ENCODE data around the gene RPS28. TPM values are rescaled to one million over a fixed set of nuclear protein-coding genes. Genes with fewer than 3 reads are reported as not detected.
"Not testable (repeated sequence)": the region's sequence is repeated elsewhere in the genome, so short reads cannot be mapped to it uniquely, and the experiment has no call there.

Gene RPS28
- total RNA-seq, 2 experiments from 2014 or later, result 2,068 to 2,091 TPM

DNA sequence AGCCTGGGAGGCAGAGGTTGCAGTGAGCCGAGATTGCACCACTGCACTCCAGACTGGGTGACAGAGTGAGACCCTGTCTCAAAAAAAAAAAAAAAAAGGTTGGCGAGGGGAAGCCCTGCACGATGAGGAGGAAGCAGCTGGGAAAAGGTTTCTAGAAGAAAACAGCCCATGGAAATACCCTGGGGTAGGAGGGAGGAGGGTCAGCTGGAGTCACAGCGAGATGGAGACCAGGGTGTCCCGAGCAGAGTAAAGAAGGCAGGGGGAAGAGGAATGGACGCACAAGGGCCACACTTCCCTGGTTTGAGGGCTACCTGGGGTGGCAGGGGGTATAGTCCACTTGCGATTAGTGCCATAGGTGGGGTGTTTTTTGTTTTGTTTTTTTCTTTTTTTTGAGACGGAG lies 15.4 kb downstream of the RPS28 start:
- Mint-ChIP-seq H3K36me3 (no peaks in the 10 kb centered on the region), H3K4me3 (no peak overlapping the region), H3K4me1 (ENCODE audit: low read depth) (peaks cover 8% of the 10 kb centered on the region), H3K27ac (no peak overlapping the region), H3K9me3 (no peaks in the 10 kb centered on the region), H3K27me3 (peaks cover 22% of the 10 kb centered on the region)
- DNase-seq, result no peak
- intact Hi-C loops (cut with micrococcal nuclease), result no loop called here
- CTCF ChIA-PET, result interaction anchor here (1.2 to 3.1 kb wide), 5 partner anchors 12 to 146 kb away, joined by 4 to 21 read pairs (median 7); no protein-coding TSS in a partner anchor
- POLR2A ChIA-PET, result no interaction called here

DNA sequence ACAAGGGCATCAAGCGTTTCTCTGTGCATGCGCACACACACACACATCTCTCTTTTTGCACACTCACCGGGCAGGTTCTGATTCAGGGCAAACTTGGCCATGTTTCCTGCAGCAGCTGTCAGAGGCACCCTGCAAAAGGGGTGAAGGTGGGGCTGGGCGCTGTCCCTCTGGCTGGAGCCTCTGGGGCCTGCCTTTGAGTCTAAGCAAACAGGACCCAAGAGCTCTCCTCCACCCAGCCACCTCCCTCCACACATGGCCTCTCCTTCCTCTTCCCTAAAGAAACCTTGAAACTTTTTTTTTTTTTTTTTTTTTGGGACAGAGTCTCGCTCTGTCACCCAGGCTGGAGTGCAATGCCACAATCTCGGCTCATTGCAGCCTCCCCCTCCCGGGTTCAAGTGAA lies 16.4 kb downstream of the RPS28 start:
- no peak for DNase-seq
- intact Hi-C loops (cut with micrococcal nuclease), result no loop called here
- H3K36me3 Mint-ChIP-seq, result no peaks in the 10 kb centered on the region
- H3K27ac Mint-ChIP-seq, result no peak overlapping the region
- peaks cover 13% of the 10 kb centered on the region for H3K4me1 Mint-ChIP-seq (ENCODE audit: low read depth)
- POLR2A ChIA-PET, result no interaction called here
- H3K4me3 Mint-ChIP-seq, result no peak overlapping the region
- CTCF ChIA-PET, result no interaction called here
- peaks cover 22% of the 10 kb centered on the region for H3K27me3 Mint-ChIP-seq
- no peaks in the 10 kb centered on the region for H3K9me3 Mint-ChIP-seq

DNA sequence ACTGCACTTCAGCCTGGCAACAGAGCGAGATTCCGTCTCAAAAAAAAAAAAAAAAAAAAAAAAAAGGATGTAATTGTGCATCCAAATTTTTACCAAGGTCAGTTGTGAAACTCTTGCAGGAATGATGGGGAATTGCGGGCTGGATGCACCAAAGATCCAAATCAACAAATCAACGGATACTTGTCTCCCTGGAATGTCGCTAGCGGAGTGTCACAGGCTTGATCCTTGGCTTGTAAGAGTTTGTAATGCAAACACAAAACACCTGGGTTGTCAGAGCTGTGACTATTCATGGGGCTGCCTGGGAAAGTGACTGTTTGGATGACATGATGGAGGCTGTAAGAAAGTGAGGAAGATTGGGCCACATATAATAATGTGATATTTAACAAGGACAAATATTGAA lies 17.5 kb downstream of the RPS28 start:
- Mint-ChIP-seq H3K27ac (no peak overlapping the region), H3K36me3 (no peaks in the 10 kb centered on the region), H3K9me3 (no peaks in the 10 kb centered on the region), H3K4me3 (no peak overlapping the region), H3K27me3 (peaks cover 20% of the 10 kb centered on the region), H3K4me1 (ENCODE audit: low read depth) (peaks cover 15% of the 10 kb centered on the region)
- CTCF ChIA-PET, result no interaction called here
- intact Hi-C loops (cut with micrococcal nuclease), result no loop called here
- DNase-seq, result no peak
- POLR2A ChIA-PET, result no interaction called here

DNA sequence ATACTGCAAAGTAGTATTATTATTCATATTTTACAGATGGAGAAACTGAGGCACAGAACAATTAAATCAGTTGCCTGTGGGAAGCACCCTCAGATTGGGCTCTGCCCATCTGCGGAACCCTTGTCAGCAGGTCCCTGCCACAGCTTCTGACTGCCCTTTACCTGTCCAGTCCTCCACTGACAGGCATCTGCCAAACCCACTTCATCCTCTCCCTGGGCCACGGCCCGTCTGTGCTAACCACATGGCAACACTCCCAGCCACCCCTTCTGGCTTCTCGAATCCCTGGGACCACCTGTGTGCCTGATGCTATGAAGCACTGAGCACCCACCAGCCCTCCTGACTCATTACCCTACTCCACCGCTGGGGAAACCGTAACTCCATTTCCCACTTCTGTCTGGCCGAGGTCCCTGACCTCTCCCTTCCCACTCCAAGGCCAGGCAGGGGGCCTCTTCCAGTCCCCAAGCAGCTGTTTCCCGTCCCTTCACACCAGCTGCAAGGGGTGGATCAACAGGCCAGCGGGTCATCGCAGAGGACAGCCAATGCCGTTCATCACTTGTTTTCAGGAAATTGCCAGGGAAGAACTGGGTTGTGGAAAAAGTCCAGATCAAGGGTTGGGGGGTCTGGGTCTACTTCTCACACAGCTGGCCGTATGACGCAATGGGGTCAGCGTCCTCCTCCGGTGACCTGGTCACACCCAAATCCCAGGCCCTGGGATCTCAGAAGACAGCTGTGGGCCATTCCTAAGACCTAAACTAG lies 19.2 kb downstream of the RPS28 start:
- Mint-ChIP-seq H3K36me3 (no peaks in the 10 kb centered on the region), H3K9me3 (no peaks in the 10 kb centered on the region), H3K27ac (no peak overlapping the region), H3K4me1 (ENCODE audit: low read depth) (peaks cover 13% of the 10 kb centered on the region), H3K27me3 (peaks cover 15% of the 10 kb centered on the region), H3K4me3 (no peak overlapping the region)
- CTCF ChIA-PET, result interaction anchor here (1.0 kb wide), 1 partner anchor 14 kb away, joined by 12 read pairs; no protein-coding TSS in a partner anchor
- intact Hi-C loops (cut with micrococcal nuclease), result no loop called here
- no peak for DNase-seq
- POLR2A ChIA-PET, result no interaction called here

DNA sequence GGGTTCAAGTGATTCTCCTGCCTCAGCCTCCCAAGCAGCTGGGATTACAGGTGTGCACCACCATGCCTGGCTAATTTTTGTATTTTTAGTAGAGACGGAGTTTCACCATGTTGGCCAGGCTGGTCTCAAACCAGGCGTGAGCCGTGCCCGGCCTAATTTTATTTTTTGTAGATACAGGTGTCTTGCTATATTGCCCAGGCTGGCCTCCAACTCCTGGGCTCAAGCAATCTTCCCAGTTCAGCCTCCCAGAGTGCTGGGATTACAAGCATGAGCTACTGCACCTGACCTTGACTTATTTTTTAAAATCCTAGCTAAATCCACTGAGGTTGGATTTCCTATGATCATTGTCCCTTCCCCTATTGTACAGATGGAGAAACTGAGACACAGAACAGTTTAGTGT lies 20.2 kb downstream of the RPS28 start:
- CTCF ChIA-PET, result interaction anchor here (1.0 kb wide), 1 partner anchor 13 kb away, joined by 12 read pairs; no protein-coding TSS in a partner anchor
- H3K4me3 Mint-ChIP-seq; POLR2A ChIA-PET; H3K27me3 Mint-ChIP-seq; H3K27ac Mint-ChIP-seq; intact Hi-C loops (cut with micrococcal nuclease); H3K36me3 Mint-ChIP-seq; DNase-seq; H3K9me3 Mint-ChIP-seq: not testable (repeated sequence)
- peaks cover 10% of the 10 kb centered on the region for H3K4me1 Mint-ChIP-seq (ENCODE audit: low read depth)

DNA sequence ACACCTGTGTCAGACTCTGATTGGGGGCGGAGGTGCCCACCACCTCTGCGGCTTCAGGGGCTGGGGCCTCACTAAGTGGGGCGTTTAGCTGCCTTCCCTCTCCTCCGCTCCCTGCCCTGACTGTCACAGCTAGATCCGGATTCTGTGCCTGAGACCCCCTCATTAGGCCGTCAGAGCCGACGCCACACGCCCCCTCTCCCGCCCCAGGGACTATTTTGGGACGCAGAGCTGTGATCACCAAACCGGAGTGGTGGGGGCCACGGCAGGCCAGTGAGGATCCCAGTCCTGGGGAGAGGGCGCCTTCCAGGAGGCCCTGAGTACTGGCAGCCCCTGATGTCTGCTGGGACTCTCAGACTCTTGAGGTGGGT lies 21.0 kb downstream of the RPS28 start:
- Mint-ChIP-seq H3K9me3 (no peaks in the 10 kb centered on the region), H3K36me3 (no peaks in the 10 kb centered on the region)
- intact Hi-C loops (cut with micrococcal nuclease), result no loop called here

DNA sequence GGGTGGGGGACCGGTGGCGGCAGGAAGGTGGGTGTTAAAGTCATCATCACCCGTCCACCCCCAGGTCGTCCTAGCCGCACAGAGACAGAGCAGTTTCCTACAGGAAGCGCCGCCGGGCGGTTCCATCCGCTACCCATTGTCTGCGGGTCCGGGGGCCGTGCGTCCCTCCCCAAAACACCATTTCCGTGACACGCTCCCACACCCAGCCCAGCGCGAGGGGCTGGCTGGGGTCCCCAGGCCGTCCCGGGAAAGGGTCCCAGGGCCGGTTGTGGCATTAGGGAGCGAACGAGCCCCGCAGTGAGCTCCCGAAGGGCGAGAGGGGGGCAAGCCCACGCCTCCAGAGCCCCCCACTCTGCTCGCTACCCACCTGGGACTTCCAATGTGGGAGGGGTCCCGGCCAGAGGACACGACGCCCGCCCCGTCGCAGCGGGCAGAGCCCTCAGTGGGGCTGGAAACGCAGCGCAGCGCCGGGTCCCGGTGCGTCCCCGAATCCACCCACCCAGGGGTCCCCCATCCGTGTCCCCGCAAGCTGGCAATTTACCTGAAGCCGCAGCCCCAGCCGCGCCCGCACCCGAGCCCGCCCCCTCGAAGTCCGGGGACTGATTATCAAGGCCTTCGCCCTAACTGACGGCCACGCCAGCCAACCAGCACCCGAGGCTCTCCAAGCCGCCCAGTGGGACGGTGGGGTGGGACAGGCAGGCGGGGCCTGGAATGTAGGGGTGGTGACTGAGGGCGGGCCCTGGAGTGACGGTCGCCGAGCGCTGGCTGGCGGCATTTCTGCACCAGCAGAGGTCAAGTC lies 21.6 kb downstream of the RPS28 start, which contains the start of gene KANK3:
KANK3 (minus strand) TSS at position 579 of the 799 bp plus-strand sequence. CDS start 5,434 bp downstream, outside the sequence.
- H3K9me3 Mint-ChIP-seq, result no peaks in the 10 kb centered on the region
- peaks cover 3% of the 10 kb centered on the region for H3K27me3 Mint-ChIP-seq
- CTCF ChIA-PET, result interaction anchor here (0.6 to 3.2 kb wide), 4 partner anchors 10 to 238 kb away, joined by 3 to 23 read pairs (median 4); partner anchors contain the start of gene MARCHF2
- intact Hi-C loops (cut with micrococcal nuclease), result no loop called here
- H3K27ac Mint-ChIP-seq, result no peak within 1 kb of the TSS
- no peaks in the 10 kb centered on the region for H3K36me3 Mint-ChIP-seq
- DNase-seq, result peak; percentile 97
- peaks cover 10% of the 10 kb centered on the region for H3K4me1 Mint-ChIP-seq (ENCODE audit: low read depth)
- POLR2A ChIA-PET, result interaction anchor here (1.5 kb wide), 1 partner anchor 9 kb away, joined by 3 read pairs; no protein-coding TSS in a partner anchor
- peak within 1 kb of the TSS; percentile 69 for H3K4me3 Mint-ChIP-seq

More for the DNA sequence above, 21.0 kb downstream of the RPS28 start:
- H3K27me3 Mint-ChIP-seq, result peaks cover 6% of the 10 kb centered on the region
- no peak overlapping the region for H3K27ac Mint-ChIP-seq
- ChIA-PET POLR2A (interaction anchor here (1.5 kb wide), 1 partner anchor 8 kb away, joined by 3 read pairs; no protein-coding TSS in a partner anchor), CTCF (interaction anchor here (0.6 to 3.2 kb wide), 2 partner anchors 11 to 135 kb away, joined by 3 to 23 read pairs; no protein-coding TSS in a partner anchor)
- peak overlapping the region; percentile 39 for H3K4me3 Mint-ChIP-seq
- H3K4me1 Mint-ChIP-seq (ENCODE audit: low read depth), result peaks cover 10% of the 10 kb centered on the region
- DNase-seq, result no peak

DNA sequence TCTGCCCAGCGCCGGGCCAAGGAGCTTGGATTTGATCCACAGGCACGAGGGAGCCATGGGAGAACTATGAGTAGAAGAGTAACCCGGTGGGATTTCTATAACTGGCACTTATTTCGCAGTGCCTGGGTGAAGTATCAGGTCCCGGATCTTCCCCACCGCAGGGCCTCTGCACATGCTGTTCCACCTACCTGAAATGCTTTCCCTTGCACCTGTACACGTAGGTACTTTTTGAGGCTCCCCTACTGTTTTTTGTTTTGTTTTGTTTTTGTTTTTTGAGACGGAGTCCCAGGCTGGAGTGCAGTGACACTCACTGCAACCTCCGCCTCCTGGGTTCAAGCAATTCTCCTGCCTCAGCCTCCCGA lies 22.2 kb downstream of the RPS28 start:
- ChIA-PET CTCF (interaction anchor here (1.1 to 3.2 kb wide), 3 partner anchors 10 to 237 kb away, joined by 3 to 23 read pairs (median 4); partner anchors contain the start of gene MARCHF2), POLR2A (interaction anchor here (1.5 kb wide), 1 partner anchor 9 kb away, joined by 3 read pairs; no protein-coding TSS in a partner anchor)
- H3K27ac Mint-ChIP-seq, result no peak overlapping the region
- no peaks in the 10 kb centered on the region for H3K27me3 Mint-ChIP-seq
- peaks cover 10% of the 10 kb centered on the region for H3K4me1 Mint-ChIP-seq (ENCODE audit: low read depth)
- DNase-seq, result no peak
- intact Hi-C loops (cut with micrococcal nuclease), result no loop called here
- no peaks in the 10 kb centered on the region for H3K36me3 Mint-ChIP-seq
- H3K9me3 Mint-ChIP-seq, result no peaks in the 10 kb centered on the region
- peak overlapping the region; percentile 69 for H3K4me3 Mint-ChIP-seq

DNA sequence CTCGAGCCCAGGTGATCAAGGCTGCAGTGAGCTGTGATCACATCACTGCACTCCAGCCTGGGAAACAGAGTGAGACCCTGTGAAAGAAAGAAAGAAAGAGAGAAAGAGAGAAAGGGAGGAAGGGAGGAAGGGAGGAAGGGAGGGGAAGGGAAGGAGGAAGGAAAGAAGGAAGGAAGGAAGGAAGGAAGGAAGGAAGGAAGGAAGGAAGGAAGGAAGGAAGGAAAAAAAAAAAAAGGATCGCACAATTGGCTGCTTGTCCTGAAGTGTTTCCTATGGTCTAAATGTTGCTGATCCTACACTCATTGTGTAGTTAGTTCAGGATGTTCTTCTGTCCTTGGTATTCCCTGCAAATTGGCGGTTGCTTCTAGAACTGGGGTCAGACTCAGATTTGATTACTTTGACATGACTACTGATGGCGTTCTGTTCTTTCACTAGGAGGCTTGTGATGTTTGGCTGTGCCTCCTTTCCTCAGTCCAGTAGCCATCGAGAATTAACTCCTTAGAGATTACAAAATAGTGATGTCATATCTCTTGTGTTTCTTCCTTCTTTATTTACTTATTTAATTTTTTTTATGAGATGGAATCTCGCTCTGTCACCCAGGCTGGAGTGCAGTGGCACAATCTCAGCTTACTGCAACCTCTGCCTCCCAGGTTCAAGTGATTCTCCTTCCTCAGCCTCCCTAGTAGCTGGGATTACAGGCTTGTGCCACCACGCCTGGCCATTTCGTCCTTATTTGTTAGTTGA lies 28.5 kb downstream of the RPS28 start:
- H3K27ac Mint-ChIP-seq; H3K9me3 Mint-ChIP-seq; H3K36me3 Mint-ChIP-seq; H3K4me3 Mint-ChIP-seq; DNase-seq; POLR2A ChIA-PET; H3K4me1 Mint-ChIP-seq (ENCODE audit: low read depth): not testable (repeated sequence)
- intact Hi-C loops (cut with micrococcal nuclease), result loop anchor here (5.0 kb wide), 1 partner anchor 228 kb away; the partner anchor contains the start of gene MYO1F
- peaks cover 12% of the 10 kb centered on the region for H3K27me3 Mint-ChIP-seq
- CTCF ChIA-PET, result interaction anchor here (0.6 kb wide), 1 partner anchor 16 kb away, joined by 5 read pairs; no protein-coding TSS in a partner anchor

DNA sequence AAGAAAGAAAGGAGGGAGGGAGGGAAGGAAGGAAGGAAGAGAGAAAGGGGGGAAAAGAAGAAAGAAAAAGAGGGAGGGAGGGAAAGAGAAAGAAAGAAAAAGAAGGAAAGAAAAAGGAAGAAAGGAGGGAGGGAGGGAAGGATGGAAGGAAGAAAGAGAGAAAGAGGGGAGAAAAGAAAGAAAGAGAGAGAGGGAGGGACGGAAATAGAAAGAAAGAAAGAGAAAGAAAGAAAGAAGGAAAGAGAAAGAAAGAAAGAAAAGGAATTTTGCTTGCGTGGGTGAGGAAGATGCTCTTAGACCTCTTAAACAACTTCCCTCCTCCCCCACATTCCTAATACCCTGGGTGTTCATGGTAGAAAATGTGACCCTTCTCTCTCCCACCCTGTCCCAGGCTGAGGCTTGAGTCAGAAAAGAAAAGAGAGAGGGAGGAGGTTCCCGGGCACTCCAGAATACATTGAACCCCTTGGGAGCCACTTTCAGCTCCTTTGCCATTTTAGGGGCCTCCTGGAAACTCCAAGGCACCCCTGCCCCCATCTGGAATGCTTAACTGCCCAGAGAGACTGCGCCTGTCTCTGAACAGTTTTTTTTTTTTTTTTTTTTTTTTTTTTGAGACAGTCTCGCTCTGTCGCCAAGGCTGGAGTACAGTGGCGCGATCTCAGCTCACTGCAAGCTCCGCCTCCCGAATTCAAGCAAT lies 31.0 kb downstream of the RPS28 start:
- CTCF ChIA-PET, result interaction anchor here (0.8 to 6.7 kb wide), 9 partner anchors 9 to 227 kb away, joined by 3 to 52 read pairs (median 23); partner anchors contain the start of genes KANK3, MARCHF2 and MYO1F
- Mint-ChIP-seq H3K4me3 (no peak overlapping the region), H3K4me1 (ENCODE audit: low read depth) (peaks cover 8% of the 10 kb centered on the region), H3K27ac (no peak overlapping the region), H3K36me3 (no peaks in the 10 kb centered on the region), H3K9me3 (peaks cover 5% of the 10 kb centered on the region), H3K27me3 (peaks cover 12% of the 10 kb centered on the region)
- POLR2A ChIA-PET, result no interaction called here
- intact Hi-C loops (cut with micrococcal nuclease), result loop anchor here (5.0 kb wide), 1 partner anchor 225 kb away; the partner anchor contains the start of gene MYO1F
- DNase-seq, result no peak

DNA sequence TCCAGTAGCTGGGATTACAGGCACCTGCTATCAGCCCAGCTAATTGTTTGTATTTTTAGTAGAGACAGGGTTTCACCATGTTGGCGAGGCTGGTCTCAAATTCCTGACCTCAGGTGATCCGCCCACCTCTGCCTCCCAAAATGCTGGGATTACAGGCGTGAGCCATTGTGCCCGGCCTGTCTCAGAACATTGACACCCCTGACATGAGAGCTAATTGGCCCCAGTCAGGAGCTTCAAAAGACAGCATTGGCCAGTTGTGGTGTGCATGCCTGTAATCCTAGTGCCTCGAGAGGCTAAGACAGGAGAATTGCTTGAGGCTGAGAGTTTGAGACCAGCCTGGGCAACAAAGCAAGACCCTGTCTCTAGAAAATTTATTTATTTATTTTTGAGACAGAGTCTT lies 31.5 kb downstream of the RPS28 start:
- intact Hi-C loops (cut with micrococcal nuclease), result loop anchor here (5.0 kb wide), 1 partner anchor 224 kb away; the partner anchor contains the start of gene MYO1F
- POLR2A ChIA-PET; H3K27ac Mint-ChIP-seq; H3K4me3 Mint-ChIP-seq; DNase-seq; H3K36me3 Mint-ChIP-seq; H3K4me1 Mint-ChIP-seq (ENCODE audit: low read depth); H3K9me3 Mint-ChIP-seq: not testable (repeated sequence)
- CTCF ChIA-PET, result interaction anchor here (0.6 to 6.7 kb wide), 15 partner anchors 9 to 423 kb away, joined by 3 to 52 read pairs (median 13); partner anchors contain the start of genes ANGPTL4, KANK3, MARCHF2 and MYO1F
- peaks cover 12% of the 10 kb centered on the region for H3K27me3 Mint-ChIP-seq
